GM18867 (cell line): Measurements from ENCODE around the gene UGT1A9.
"Not testable (repeated sequence)": the region's sequence is repeated elsewhere in the genome, so short reads cannot be mapped to it uniquely, and the experiment has no call there.

ENCODE experiments used
- ATAC-seq: cut with Tn5 transposase; IDR thresholded peaks from one replicate; pipeline ENCODE4 v1.9.1; 2021; ENCODE audit warnings: mild to moderate bottlenecking, moderate library complexity; ENCODE audit not compliant: unreplicated experiment

Gene UGT1A9

DNA sequence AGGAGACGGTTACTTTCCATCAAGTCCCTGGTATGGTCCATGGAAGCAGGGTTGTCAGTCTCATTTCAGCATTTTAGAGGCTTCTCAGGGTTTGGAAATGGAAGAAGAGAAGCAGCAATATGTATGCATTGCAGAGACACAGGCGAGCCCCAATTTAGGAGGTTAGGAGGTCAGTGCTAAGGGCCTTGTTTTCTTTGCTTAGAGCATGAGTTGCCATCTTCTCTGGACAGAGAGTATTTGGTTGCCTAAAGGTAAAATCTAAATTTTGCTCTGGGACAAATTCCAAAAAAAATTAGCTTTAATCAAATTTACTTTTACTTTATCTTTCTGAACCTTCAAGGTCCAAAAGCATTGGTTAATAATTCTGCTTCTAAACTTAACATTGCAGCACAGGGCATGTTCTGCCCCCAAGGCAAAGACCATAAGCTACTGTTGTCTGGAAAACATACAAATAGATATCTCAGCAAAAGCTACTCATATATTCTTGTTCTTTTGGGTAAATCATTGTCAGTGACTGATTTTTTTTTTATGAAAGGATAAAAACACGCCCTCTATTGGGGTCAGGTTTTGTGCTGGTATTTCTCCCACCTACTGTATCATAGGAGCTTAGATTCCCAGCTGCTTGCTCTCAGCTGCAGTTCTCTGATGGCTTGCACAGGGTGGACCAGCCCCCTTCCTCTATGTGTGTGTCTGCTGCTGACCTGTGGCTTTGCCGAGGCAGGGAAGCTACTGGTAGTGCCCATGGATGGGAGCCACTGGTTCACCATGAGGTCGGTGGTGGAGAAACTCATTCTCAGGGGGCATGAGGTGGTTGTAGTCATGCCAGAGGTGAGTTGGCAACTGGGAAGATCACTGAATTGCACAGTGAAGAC lies at the start of gene UGT1A9:
TSS of gene UGT1A9 (plus strand) at position 609 of the 872 bp plus-strand sequence. CDS start at position 646, 37 bp downstream.
- no peak for ATAC-seq

DNA sequence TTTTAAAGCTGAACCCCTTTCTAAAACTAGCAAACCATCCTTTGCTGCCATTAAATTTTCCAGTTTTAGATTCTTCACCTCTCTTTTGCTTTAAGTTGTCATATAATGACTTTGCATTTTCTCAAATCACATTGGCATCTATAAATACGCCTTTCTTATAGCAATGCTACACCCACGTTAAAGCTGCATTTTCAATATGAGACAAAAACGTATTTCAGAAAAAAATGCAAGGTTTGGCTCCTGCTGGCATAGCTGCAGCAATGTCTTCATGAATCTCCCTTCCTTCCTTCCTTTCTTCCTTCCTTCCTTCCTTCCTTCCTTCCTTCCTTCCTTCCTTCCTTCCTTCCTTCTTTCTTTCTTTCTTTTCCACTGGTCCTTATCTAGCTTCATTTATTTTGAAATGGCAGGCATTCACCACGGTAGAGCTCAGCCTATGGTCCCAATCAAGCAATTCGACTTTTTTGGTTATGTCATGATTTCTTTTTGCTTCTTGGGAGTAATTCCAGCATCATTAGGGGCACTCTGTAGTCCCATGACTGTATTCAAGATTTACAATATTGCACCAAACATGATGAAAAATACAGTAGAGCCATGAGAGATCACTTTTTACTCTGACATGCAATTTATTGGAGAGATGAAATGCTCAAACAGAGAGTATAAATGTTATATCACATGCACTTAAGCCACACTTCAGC lies 44.2 kb upstream of the UGT1A9 start:
- no peak for ATAC-seq

DNA sequence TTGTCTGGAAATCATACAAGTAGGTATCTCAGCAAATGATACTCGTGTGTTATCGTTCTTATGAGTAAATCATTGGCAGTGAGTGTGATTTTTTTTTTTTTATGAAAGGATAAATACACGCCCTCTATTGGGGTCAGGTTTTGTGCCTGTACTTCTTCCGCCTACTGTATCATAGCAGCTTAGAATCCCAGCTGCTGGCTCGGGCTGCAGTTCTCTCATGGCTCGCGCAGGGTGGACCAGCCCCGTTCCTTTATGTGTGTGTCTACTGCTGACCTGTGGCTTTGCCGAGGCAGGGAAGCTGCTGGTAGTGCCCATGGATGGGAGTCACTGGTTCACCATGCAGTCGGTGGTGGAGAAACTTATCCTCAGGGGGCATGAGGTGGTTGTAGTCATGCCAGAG lies 35.4 kb upstream of the UGT1A9 start, which contains the start of gene UGT1A10:
TSS of gene UGT1A10 (plus strand) at position 143 of the 400 bp plus-strand sequence. CDS start at position 218, 75 bp downstream.
- not testable (repeated sequence) for ATAC-seq

GRCh38 chr2:233638836-233639235 lies 32.9 kb upstream of the UGT1A9 start:
- ATAC-seq: no peak

DNA sequence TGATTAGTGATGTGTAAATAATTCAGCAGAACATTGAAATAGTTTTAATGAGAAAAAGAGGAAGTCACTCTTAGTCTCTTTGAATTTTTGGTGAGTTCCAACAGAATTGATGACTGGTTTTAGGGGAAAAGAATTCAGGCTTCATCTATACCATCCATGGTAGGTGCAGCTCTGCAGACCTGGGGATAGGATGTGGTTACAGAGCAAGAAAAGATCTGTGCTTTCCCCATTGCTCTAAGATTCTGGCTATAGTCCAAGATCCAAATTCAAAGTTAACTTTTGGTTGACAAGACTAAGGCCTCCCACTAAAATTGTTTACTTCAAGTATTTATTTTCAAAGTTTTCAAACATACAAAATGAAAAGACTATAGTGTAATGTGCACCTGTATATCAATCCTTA lies 31.8 kb upstream of the UGT1A9 start:
- no peak for ATAC-seq

GRCh38 chr2:233643128-233643527 lies 28.6 kb upstream of the UGT1A9 start:
- ATAC-seq: no peak

GRCh38 chr2:233646033-233646432 lies 25.7 kb upstream of the UGT1A9 start:
- ATAC-seq: not testable (repeated sequence)

DNA sequence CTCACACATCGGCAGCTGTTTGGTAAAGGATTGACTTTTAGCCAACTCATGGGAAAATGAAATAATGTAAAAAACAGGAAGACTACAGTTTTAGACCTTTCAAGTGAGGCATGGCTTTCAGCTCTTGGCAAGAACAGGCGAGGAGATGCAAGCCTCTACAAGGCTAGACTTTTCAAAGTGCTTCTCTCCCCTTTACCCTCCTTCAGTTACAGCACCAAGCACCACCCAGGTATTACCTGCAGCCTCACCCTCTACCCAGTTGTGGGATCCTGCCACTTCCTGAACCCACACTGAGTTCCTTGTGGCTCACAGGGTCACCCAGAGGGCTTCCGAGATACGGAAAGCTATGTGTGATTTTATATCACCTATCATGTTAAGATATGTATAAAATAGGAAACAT lies 20.7 kb upstream of the UGT1A9 start:
- no peak for ATAC-seq

- no peak for ATAC-seq
Observed at GRCh38 chr2:233651430-233651829, 20.3 kb upstream of the UGT1A9 start.

- no peak for ATAC-seq
Observed at GRCh38 chr2:233654501-233654900, 17.2 kb upstream of the UGT1A9 start.

DNA sequence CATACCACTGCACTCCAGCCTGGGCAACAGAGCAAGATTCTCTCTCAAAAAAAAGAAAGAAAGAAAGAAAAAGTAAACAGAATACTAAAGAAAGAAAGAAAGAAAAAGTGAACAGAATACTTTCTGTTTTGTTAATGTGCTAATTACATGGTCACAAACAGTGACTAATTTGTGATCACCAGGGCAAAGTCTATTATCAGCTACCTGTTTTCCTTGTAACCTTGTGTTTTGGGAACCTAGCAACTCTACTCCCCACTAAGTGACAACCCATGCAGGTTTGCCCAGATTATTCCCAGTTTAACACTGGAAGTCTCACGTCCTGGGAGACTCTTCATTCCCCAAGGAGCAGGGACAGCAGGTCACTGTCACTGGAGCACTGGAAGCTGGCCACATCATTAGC lies 16.7 kb upstream of the UGT1A9 start:
- no peak for ATAC-seq

DNA sequence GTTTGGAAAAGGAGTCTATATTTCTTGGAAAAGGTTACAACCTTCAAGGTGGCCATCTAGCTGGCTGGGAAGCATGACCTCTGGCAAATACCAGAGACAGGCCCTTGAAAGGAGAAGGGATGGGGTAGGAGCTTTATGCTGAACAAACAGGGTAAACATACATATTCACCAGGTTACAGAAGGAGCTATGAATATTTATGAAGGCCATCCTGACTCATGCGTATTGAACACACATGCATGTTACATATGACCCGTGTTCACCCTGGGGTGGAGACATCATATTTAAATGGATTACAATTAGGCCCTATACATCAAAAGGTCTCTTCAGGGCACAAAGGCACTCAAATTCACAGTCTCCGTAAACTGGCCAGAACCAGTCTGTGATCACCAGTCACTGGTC lies 15.8 kb upstream of the UGT1A9 start:
- not testable (repeated sequence) for ATAC-seq

GRCh38 chr2:233656443-233656842 lies 15.3 kb upstream of the UGT1A9 start:
- ATAC-seq: no peak

- no peak for ATAC-seq
Observed at GRCh38 chr2:233658610-233659009, 13.1 kb upstream of the UGT1A9 start.

DNA sequence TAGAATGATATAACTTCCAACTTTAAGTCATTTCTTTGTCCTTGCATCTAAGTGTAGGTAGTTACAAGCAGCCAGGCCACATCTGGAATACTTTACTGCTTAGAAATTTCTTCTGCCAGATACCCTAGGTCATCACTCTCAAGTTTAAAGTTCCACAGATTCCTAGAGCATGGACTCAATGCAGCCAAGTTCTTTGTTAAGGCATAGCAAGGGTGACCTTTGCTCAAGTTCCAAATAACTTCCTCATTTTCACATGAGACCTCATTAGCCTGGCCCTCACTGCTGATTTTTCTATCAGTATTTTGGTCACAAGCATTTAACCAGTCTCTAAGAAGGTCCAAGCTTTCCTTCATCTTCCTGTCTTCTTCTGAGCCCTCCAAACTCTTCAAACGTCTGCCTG lies 7.8 kb upstream of the UGT1A9 start:
- no peak for ATAC-seq

DNA sequence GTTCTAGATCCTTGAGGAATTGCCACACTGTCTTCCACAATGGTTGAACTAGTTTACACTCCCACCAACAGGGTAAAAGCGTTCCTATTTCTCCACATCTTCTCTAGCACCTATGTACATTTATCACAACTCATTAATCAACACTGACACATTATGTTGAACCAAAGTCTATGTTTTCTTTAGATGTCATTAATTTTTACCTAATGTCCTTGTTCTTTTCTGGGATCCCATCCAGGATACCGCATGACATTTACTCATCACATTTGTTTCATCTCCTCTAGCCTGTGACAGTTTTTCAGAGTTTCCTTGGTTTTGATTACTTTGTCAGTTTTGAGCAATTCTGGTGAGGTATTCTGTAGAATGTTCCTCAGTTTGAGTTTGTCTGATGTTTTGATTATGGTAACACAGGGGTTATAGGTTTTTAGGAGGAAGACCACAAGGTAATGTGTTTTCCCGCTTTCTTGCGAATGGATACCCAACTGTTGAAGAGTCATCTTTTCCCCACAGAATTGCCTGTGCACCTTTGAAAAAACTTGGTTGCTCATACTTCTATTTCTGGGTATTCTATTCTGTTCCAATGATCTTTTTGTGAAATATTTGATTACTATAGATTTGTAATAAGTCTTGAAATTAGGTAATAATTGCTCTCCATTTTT lies 3.0 kb upstream of the UGT1A9 start:
- ATAC-seq: no peak

GRCh38 chr2:233672886-233673285 lies 1.2 kb downstream of the UGT1A9 start:
- no peak for ATAC-seq

DNA sequence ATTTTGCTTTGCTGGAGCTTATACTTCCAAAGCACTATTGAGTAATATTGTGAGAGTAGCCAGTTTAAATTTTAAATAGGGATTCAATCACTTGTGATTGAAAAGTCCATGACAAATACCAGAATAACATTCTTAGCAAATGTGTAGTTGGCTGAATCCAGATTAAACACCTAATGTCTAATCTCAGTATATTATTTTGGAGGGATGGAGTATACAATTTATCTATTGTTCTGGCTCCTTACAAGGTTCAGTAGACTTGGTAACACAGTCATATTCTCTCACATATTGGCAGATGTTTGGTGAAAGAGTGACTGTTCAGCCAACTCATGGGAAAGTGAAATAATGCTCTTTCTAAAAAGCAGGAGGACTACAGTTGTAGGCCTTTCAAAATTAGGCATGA lies 2.2 kb downstream of the UGT1A9 start:
- ATAC-seq: no peak

DNA sequence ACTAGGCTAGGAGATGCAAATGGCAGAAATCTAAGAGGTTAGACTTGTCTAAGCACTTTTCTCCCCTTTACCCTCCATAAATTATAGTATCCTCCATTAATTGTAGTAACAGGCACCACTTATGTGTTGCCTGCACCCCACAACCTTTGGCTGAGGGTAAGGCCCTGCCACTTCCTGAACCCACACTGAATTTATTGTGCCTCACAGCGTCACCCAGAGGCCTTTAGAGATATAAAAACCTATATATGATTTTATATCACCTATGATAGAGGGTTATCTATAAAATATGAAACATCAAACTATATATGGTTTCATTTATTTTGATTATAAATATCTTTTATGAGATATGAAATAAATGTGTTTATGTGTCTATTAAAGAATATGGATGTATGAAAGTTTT lies 2.6 kb downstream of the UGT1A9 start:
- no peak for ATAC-seq

DNA sequence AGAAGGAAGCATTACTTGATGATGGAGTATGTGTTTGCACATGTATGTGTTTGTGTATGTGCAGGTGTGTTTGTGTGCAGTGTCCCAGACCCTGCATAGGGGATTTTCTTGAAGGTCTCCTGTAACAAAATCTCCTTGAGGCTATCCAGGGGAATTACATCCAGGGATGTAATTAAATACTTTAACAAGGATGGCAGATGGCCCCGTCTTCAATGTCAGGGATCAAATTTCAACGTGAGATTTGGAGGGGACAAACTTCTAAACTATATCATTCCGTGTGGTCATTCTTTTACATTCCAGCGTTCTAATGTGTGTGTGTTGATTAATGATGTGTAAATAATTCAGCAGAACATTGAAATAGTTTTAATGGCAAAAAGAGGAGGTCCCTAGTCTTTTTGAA lies 3.3 kb downstream of the UGT1A9 start:
- ATAC-seq: no peak

DNA sequence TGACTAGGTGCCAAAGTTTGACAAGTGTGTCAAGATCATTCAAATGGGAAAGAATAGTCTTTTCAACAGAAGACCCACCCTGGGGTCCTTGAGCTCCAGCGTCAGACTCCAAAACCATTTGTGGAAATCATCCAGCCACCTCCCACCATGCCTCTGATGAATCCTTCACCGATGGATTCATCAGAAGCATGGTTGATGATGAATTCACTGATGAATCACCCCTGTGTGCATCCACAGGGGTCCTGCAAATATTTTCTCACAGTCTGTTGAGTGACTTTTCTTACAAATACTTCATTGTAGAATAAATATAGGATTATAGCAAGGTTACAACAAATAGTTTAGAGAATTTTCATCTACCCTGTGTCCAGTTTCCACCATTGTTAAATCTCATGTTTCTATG lies 4.3 kb downstream of the UGT1A9 start:
- ATAC-seq: no peak

DNA sequence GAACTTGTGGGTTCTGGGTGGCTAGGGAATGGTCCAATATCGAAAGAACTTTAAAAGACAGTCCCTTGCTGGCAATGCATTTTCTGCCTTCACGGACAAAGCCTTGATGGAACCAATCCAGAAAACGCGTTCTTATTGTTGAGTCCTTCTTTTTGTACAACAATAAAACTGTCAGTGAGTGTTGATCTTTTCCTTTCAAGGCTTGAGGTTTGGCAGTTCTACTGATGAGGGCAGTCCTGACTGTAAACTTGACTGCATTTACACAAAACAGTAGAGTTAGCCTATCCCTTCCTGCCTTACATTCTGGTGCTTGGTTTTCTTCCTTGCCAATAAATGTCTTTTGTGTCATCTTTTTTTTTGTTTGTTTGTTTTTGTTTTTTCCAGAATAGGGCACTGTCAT lies 7.5 kb downstream of the UGT1A9 start:
- no peak for ATAC-seq
